GM18867 (cell line): ENCODE measurements around the gene SEC24D.
"Not testable (repeated sequence)": the region's sequence is repeated elsewhere in the genome, so short reads cannot be mapped to it uniquely, and the experiment has no call there.

Experiments used
- ATAC-seq: cut with Tn5 transposase; IDR thresholded peaks from one replicate; pipeline ENCODE4 v1.9.1; 2021; ENCODE audit warnings: mild to moderate bottlenecking, moderate library complexity; ENCODE audit not compliant: unreplicated experiment

SEC24D gene

GRCh38 chr4:118811832-118812231 is 24.1 kb downstream of the SEC24D start:
- no peak for ATAC-seq

- no peak for ATAC-seq
Observed at GRCh38 chr4:118810991-118811764, 24.7 kb downstream of the SEC24D start.

- no peak for ATAC-seq
Observed at GRCh38 chr4:118807659-118808058, 28.3 kb downstream of the SEC24D start.

GRCh38 chr4:118803253-118803652 is 32.7 kb downstream of the SEC24D start:
- no peak for ATAC-seq

- no peak for ATAC-seq
Observed at GRCh38 chr4:118801895-118802575, 33.9 kb downstream of the SEC24D start.

DNA sequence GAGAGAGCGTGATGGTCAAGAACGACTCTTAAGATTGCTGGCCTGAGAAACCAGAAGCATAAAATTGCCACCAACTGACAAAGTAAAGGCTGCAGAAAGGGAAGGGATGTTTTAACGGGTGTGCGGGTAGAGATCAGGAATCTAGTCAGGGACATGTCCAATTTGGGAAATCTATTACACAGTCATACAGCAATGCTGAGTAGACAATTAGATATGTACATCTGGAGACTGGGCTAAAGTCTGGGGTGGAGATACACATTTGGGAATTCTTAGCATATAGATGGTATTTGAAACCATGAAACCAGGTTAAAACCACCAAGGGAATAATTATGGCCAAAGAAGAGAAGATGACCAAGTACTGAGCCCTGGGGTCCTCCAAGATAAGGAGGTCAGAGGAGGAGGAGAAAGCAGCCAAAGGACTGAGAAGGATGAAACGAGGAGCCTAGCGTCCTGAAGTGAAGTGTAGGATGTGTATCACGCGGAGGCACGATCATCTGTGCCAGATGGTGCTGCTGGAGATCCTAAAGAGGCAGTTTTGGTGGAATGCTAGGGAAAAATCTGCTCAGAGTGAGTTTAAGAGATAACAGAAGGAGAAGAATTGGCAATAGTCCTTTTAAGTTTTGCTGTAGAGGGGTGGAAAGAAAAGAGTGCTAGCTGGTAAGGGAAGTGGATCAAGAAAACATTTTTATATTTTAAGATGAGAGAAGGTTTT is 36.5 kb downstream of the SEC24D start:
- no peak for ATAC-seq

- no peak for ATAC-seq
Observed at GRCh38 chr4:118798658-118799057, 37.3 kb downstream of the SEC24D start.

GRCh38 chr4:118797558-118798142 is 38.3 kb downstream of the SEC24D start:
- no peak for ATAC-seq

GRCh38 chr4:118791690-118792446 is 44.1 kb downstream of the SEC24D start:
- ATAC-seq: not testable (repeated sequence)

- ATAC-seq: no peak
Observed at GRCh38 chr4:118790544-118790943, 45.4 kb downstream of the SEC24D start.

DNA sequence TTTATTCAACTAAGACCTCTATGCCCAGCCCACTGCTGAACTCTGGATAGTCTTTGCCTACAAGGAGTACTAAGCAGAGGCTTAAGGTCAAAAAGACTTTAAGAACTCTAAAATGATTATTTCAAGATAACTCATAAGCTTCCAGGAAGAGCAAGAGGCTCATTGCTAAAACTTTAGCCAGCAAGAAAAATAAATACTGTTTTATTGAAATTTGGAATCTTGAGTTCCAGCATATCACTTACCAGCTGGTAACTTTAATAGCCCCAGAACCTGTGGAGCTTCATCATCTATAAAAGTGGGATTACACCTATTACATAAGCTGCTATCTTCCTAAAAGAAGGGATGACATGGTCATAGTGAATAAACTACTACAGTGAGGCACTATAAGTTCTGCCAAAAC is 47.0 kb downstream of the SEC24D start:
- no peak for ATAC-seq

- ATAC-seq: no peak
Observed at GRCh38 chr4:118787844-118788380, 48.0 kb downstream of the SEC24D start.

GRCh38 chr4:118784776-118785175 is 51.1 kb downstream of the SEC24D start:
- ATAC-seq: no peak

DNA sequence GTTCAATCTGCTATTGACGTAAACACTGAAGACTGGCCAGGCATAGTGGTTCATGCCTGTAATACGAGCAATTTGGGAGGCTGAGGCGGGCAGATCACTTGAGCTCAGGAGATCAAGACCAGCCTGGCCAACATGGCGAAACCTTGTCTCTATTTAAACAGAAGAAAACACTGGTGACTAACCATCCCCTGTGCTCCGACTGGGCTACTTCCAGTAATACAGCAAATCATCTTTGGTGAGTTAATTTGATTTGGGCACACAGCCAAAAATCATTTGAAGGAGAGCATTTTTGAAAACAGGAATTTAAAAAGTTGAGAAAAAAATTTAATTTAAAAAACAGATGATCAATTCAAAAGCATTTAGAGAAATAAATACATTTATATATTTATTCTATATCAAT is 52.0 kb downstream of the SEC24D start:
- ATAC-seq: no peak

- not testable (repeated sequence) for ATAC-seq
Observed at GRCh38 chr4:118782886-118783285, 53.0 kb downstream of the SEC24D start.

DNA sequence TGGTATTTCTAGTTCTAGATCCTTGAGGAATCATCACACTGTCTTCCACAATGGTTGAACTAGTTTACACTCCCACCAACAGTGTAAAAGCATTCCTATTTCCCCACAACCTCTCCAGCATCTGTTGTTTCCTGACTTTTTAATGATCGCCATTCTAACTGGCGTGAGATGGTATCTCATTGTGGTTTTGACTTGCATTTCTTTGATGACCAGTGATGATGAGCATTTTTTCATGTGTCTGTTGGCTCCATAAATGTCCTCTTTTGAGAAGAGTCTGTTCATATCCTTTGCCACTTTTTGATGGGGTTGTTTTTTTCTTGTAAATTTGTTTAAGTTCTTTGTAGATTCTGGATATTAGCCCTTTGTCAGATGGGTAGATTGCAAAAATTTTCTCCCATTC is 58.3 kb downstream of the SEC24D start:
- ATAC-seq: not testable (repeated sequence)

GRCh38 chr4:118776955-118777640 is 58.8 kb downstream of the SEC24D start:
- not testable (repeated sequence) for ATAC-seq

DNA sequence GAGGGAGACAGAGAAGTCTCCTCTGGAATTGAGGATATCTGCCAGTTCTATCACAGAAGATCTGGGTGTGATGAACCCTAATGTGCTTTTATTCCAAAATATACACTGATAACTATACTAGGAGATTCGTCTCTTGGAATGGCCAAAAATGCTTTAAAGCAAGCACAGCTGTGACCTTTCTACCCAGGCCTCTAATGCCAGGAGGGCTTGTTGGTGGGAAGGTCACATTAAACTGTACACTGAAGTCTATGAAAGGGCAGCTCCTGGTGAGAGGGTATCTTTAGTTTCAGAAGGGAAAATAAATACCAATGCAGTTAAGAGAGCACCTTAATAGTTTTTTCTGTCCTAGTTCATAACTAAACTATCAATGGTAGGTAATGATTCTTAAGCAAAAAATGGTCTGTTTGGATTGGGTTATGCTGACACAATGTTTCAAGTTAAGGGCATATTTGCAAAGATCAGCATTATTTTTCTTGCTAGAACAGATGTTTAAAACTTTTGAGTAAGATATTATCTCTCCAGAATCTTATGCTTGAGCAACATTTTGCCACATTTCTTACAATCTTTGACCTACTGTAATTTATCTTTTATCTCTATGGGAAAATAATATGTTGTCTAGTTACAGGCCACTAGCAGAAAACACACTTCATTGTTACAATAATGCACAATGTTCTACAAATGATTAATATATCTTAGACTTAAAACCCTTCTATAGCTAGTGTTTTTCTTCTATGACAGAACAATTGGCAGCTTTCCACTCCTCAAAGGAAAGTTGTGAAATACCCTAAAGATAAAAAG is 59.6 kb downstream of the SEC24D start:
- no peak for ATAC-seq

DNA sequence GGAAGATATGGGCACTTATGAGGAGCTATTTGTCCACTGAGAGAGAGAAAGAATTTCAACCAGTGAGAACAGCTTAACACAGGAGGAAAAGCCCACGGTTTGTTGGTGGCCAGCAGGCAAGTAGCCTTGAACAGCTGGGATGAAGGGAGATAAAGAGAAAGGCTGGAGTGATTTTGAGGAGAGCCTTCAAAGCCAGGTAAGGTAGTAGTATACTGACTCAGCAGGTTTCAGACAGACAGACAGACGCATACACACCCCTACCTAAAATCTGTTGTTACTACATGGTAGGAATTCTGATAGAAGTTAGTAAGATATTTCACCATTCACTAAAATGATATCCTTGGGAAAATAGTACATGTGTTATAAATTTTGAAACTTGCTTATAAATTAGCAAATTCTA is 60.5 kb downstream of the SEC24D start:
- no peak for ATAC-seq
